ENCODE results near the gene PASK.

DNA sequence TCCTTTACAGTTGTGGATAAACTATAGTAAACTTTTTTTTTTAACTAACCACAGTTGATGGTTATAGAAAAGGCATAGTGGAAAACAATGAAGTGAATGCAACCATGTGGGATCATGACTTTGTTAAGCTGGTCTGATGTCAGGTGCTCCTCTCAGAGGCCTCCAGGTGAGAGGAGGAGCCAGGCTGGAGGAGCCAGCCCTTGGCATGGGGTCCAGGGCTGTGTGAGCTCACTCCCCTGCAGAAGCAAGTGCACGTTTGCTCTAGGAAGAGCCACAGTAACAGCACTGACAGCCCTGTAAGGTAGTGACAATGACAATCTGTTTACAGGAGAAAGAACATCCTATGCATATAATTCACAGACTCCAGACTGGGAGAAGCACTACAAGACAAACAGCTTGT lies 6.7 kb upstream of the PASK start:
- TF ChIP-seq, protein P1, sequence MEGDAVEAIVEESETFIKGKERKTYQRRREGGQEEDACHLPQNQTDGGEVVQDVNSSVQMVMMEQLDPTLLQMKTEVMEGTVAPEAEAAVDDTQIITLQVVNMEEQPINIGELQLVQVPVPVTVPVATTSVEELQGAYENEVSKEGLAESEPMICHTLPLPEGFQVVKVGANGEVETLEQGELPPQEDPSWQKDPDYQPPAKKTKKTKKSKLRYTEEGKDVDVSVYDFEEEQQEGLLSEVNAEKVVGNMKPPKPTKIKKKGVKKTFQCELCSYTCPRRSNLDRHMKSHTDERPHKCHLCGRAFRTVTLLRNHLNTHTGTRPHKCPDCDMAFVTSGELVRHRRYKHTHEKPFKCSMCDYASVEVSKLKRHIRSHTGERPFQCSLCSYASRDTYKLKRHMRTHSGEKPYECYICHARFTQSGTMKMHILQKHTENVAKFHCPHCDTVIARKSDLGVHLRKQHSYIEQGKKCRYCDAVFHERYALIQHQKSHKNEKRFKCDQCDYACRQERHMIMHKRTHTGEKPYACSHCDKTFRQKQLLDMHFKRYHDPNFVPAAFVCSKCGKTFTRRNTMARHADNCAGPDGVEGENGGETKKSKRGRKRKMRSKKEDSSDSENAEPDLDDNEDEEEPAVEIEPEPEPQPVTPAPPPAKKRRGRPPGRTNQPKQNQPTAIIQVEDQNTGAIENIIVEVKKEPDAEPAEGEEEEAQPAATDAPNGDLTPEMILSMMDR (conservative IDR thresholded peaks at IDR 0.05; ENCODE audit: low read length): no peak
- no peak for TF ChIP-seq EZH2phosphoT487 (IDR thresholded peaks at IDR 0.05; ENCODE audit: borderline replicate concordance, low read depth, low read length)
